Effector CD4-positive, alpha-beta T cell (primary cell): Measurements from ENCODE around the gene TMEM41A.
"Not testable (repeated sequence)": the region's sequence is repeated elsewhere in the genome, so short reads cannot be mapped to it uniquely, and the experiment has no call there.

Experiments
- DNase-seq: peaks from one replicate; pipeline ENCODE4 v3.0.0-alpha.2; 2020

Gene TMEM41A

GRCh38 chr3:185486394-185486793, 12.4 kb downstream of the TMEM41A start:
- DNase-seq = no peak

GRCh38 chr3:185484296-185484695, 14.5 kb downstream of the TMEM41A start:
- no peak for DNase-seq

GRCh38 chr3:185479373-185479945, 19.4 kb downstream of the TMEM41A start:
- no peak for DNase-seq

- DNase-seq = no peak
These were observed 21.5 kb downstream of the TMEM41A start for GRCh38 chr3:185477316-185477715.

GRCh38 chr3:185474922-185475321, 23.9 kb downstream of the TMEM41A start:
- DNase-seq = not testable (repeated sequence)

GRCh38 chr3:185473290-185473815, 25.5 kb downstream of the TMEM41A start:
- no peak for DNase-seq

GRCh38 chr3:185470323-185470722, 28.5 kb downstream of the TMEM41A start:
- DNase-seq = no peak

GRCh38 chr3:185469542-185469941, 29.3 kb downstream of the TMEM41A start:
- no peak for DNase-seq

GRCh38 chr3:185466123-185466522, 32.7 kb downstream of the TMEM41A start:
- DNase-seq = not testable (repeated sequence)

GRCh38 chr3:185465471-185465870, 33.4 kb downstream of the TMEM41A start:
- DNase-seq = no peak

GRCh38 chr3:185460719-185461350, 38.0 kb downstream of the TMEM41A start:
- no peak for DNase-seq

GRCh38 chr3:185460309-185460708, 38.5 kb downstream of the TMEM41A start:
- no peak for DNase-seq

GRCh38 chr3:185457376-185457775, 41.5 kb downstream of the TMEM41A start:
- DNase-seq = no peak

GRCh38 chr3:185451432-185451831, 47.4 kb downstream of the TMEM41A start:
- DNase-seq = not testable (repeated sequence)

- no peak for DNase-seq
These were observed 50.7 kb downstream of the TMEM41A start for GRCh38 chr3:185448107-185448506.

- DNase-seq = no peak
These were observed 54.5 kb downstream of the TMEM41A start for GRCh38 chr3:185444329-185444728.

- no peak for DNase-seq
These were observed 56.8 kb downstream of the TMEM41A start for GRCh38 chr3:185442031-185442430.

- no peak for DNase-seq
These were observed 58.9 kb downstream of the TMEM41A start for GRCh38 chr3:185439745-185440466.
